ENCODE measurements around the gene GBE1. TPM values are rescaled to one million over a fixed set of nuclear protein-coding genes. Genes with fewer than 3 reads are reported as not detected.

GBE1 gene
- total and polyA plus RNA-seq, 10 of the 15 experiments (the other 5 are each of a cell fraction or from before 2014, with no cell fraction given) = 21.4 to 62.2 (median 41.5) TPM

DNA sequence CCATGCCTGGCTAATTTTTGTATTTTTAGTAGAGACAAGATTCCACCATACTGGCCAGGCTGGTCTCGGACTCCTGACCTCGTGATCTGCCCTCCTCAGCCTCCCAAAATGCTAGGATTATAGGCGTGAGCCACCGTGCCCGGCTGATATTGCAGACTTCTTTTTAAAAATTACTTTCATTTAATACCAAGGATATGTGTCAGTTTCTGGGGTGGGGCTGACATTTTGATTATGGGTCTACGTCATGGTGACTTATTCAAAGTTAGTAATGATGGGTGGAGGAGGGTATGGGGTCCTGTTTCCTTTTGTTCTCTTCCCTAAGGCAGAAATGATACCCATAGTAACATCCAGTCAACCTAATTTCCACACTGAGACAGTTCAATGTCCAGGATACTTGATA, 34.7 kb downstream of the GBE1 start:
- H2AFZ ChIP-seq (ENCODE audit: control insufficient read depth, low read depth, low read length) = no peak overlapping the region
- no peak overlapping the region for H3K4me2 ChIP-seq (ENCODE audit: control insufficient read depth, insufficient read depth)
- H3K9me3 ChIP-seq (replicated peaks; ENCODE audit: control insufficient read depth, insufficient read depth, low read length) = no peaks in the 10 kb centered on the region; the same call in 2 of the 3 replicates
- RAD21 ChIA-PET (ENCODE audit: unreplicated experiment) = no interaction called here
- H3K27ac ChIP-seq (ENCODE audit: control insufficient read depth, insufficient read depth) = no peak overlapping the region
- H3K4me3 ChIP-seq = no peak overlapping the region
- intact Hi-C loops (cut with micrococcal nuclease; ENCODE audit: unreplicated experiment) (no loop called here), in situ Hi-C loops (cut with MboI) (no loop called here)
- H3K79me2 ChIP-seq (ENCODE audit: control insufficient read depth, insufficient read depth, low read length) = no peaks in the 10 kb centered on the region; the same call in none of the 2 replicates
- DNase-seq (ENCODE audit: low read depth, low spot score) (no peak), FAIRE-seq (no peak), ATAC-seq (no peak)
- TF ChIP-seq IRF3 (IDR thresholded peaks at IDR 0.05) (no peak), ETV6 (conservative IDR thresholded peaks at IDR 0.05 in 1 of 2, IDR thresholded peaks at IDR 0.05 in 1 of 2; ENCODE audit: borderline replicate concordance in 1 of 2, low read depth in 1 of 2) (no peak), RBBP5 (conservative IDR thresholded peaks at IDR 0.05) (no peak), GABPA (IDR thresholded peaks at IDR 0.05; ENCODE audit: low read depth) (no peak)
- H3K4me1 ChIP-seq (ENCODE audit: control insufficient read depth, insufficient read depth, low read length) = no peaks in the 10 kb centered on the region
- POLR2A ChIA-PET = no interaction called here
- H3K36me3 ChIP-seq (ENCODE audit: control insufficient read depth in 2 of 2, insufficient read depth in 2 of 2, low read length in 1 of 2) = no peaks in the 10 kb centered on the region
- SMC1A ChIA-PET (ENCODE audit: uncharacterized antibody, unreplicated experiment) = interaction anchor here (1.2 kb wide), 1 partner anchor 19 kb away, joined by 3 read pairs; no protein-coding TSS in a partner anchor
- CTCF ChIA-PET = interaction anchor here (1.1 to 1.4 kb wide), 2 partner anchors 10 to 12 kb away, joined by 3 to 4 read pairs; no protein-coding TSS in a partner anchor
- H3K27me3 ChIP-seq (replicated peaks in 1 of 2; ENCODE audit: control insufficient read depth in 2 of 2, insufficient read depth in 2 of 2, low read length in 1 of 2) = no peaks in the 10 kb centered on the region
- no peaks in the 10 kb centered on the region for H4K20me1 ChIP-seq (ENCODE audit: control insufficient read depth, insufficient read depth)
- H3K9ac ChIP-seq (ENCODE audit: control insufficient read depth, insufficient read depth, low read length) = no peak overlapping the region
- BruUV-seq (replicated peaks) = no TSS peak
- 94% methylated on average over 6 of the region's 6 CpGs for WGBS (ENCODE audit: insufficient coverage, insufficient replicate concordance, low lambda C conversion rate, missing lambda C conversion rate)

DNA sequence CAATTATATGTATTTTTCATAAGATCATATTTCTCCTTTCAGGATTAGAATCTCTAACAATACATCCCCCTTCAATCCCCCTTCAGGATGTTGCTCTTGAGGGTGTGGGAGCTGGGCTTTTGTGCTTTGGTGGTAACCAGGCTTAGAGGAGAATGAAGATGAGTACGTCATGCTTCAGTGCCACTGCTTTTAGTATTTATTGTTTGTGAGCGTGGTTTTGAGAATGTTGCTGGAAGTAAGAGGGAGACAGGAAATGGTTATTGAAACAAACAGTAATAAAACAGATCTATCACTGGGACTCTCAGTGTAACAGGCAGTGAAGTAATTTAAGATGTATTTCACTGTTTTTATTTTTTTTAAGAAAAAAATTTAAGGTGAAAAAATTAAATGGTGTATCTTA, 35.3 kb downstream of the GBE1 start:
- DNase-seq (ENCODE audit: low read depth, low spot score) = no peak
- ChIA-PET CTCF (interaction anchor here (1.1 to 1.6 kb wide), 3 partner anchors 9 to 13 kb away, joined by 3 to 4 read pairs (median 4); no protein-coding TSS in a partner anchor), RAD21 (ENCODE audit: unreplicated experiment) (no interaction called here), SMC1A (ENCODE audit: uncharacterized antibody, unreplicated experiment) (interaction anchor here (1.0 to 1.2 kb wide), 3 partner anchors 9 to 25 kb away, joined by 3 to 4 read pairs (median 3); no protein-coding TSS in a partner anchor), POLR2A (interaction anchor here (1.2 to 1.8 kb wide), 3 partner anchors 8 to 29 kb away, joined by 4 to 5 read pairs (median 4); no protein-coding TSS in a partner anchor)
- Histone ChIP-seq H3K79me2 (ENCODE audit: control insufficient read depth, insufficient read depth, low read length) (no peaks in the 10 kb centered on the region; the same call in none of the 2 replicates), H3K4me3 (no peak overlapping the region), H3K9ac (ENCODE audit: control insufficient read depth, insufficient read depth, low read length) (no peak overlapping the region), H2AFZ (ENCODE audit: control insufficient read depth, low read depth, low read length) (no peak overlapping the region), H3K27ac (ENCODE audit: control insufficient read depth, insufficient read depth) (no peak overlapping the region), H3K27me3 (replicated peaks in 1 of 2; ENCODE audit: control insufficient read depth in 2 of 2, insufficient read depth in 2 of 2, low read length in 1 of 2) (no peaks in the 10 kb centered on the region), H3K36me3 (ENCODE audit: control insufficient read depth in 2 of 2, insufficient read depth in 2 of 2, low read length in 1 of 2) (no peaks in the 10 kb centered on the region), H3K4me2 (ENCODE audit: control insufficient read depth, insufficient read depth) (no peak overlapping the region), H4K20me1 (ENCODE audit: control insufficient read depth, insufficient read depth) (no peaks in the 10 kb centered on the region), H3K9me3 (replicated peaks; ENCODE audit: control insufficient read depth, insufficient read depth, low read length) (no peaks in the 10 kb centered on the region; the same call in 2 of the 3 replicates), H3K4me1 (ENCODE audit: control insufficient read depth, insufficient read depth, low read length) (no peaks in the 10 kb centered on the region)
- FAIRE-seq = no peak
- in situ Hi-C loops (cut with MboI) (no loop called here), intact Hi-C loops (cut with micrococcal nuclease; ENCODE audit: unreplicated experiment) (no loop called here)
- ATAC-seq = peak; percentile 31; the same call in 2 of the 3 replicates
- TF ChIP-seq RUNX3 (IDR thresholded peaks at IDR 0.05; ENCODE audit: low read length) (no peak), ZBTB33 (IDR thresholded peaks at IDR 0.05) (no peak)
- 41% methylated on average over 2 of the region's 2 CpGs for WGBS (ENCODE audit: insufficient coverage, insufficient replicate concordance, low lambda C conversion rate, missing lambda C conversion rate)
- BruUV-seq (replicated peaks) = no TSS peak
